Measurements from ENCODE around the gene GAS2. TPM values are rescaled to one million over a fixed set of nuclear protein-coding genes. Genes with fewer than 3 reads are reported as not detected.

The GAS2 gene
- polyA plus RNA-seq, 3 donors = 0.86 to 1.00 (median 0.89) TPM

DNA sequence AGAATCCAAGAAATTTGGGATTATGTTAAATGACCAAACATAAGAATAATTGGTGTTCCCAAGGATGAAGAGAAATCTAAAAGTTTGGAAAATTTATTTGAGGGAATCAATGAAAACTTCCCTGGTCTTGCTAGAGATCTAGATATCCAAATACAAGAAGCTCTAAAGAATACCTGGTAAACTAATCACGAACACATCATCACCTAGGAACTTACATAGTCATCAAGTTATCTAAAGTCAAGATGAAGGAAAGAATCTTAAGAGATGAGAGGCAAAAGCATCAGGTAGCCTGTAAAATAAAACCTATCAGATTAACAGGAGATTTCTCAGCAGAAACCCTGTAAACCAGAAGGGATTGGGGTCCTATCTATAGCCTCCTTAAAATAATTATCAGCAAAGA, 46.9 kb downstream of the GAS2 start:
- no CpG with 5 or more reads among the region's 1 CpG for WGBS (ENCODE audit: insufficient coverage)
- intact Hi-C loops (cut with micrococcal nuclease) = no loop called here
- H3K4me1 Mint-ChIP-seq = no peaks in the 10 kb centered on the region
- Histone ChIP-seq H3K9ac (ENCODE audit: insufficient read depth, low read length, poor library complexity, severe bottlenecking) (no peak overlapping the region), H3K36me3 (replicated peaks in 1 of 2; ENCODE audit: control insufficient read depth in 1 of 2, insufficient read depth in 2 of 2, low read length in 2 of 2) (no peaks in the 10 kb centered on the region), H3K27me3 (ENCODE audit: control insufficient read depth in 2 of 2, insufficient read depth in 2 of 2, low read length in 2 of 2) (no peaks in the 10 kb centered on the region), H3K9me3 (replicated peaks in 1 of 2; ENCODE audit: control insufficient read depth in 1 of 2, insufficient read depth in 1 of 2, low read length in 2 of 2) (peaks cover 0 to 3% of the 10 kb centered on the region in 2 donors), H4K20me1 (ENCODE audit: insufficient read depth, low read length) (no peaks in the 10 kb centered on the region), H3K79me2 (ENCODE audit: insufficient read depth, low read length) (no peaks in the 10 kb centered on the region), H3K4me2 (replicated peaks; ENCODE audit: extremely low read depth, low read length, poor library complexity, severe bottlenecking) (no peak overlapping the region), H2AFZ (ENCODE audit: insufficient read depth, low read depth, low read length, poor library complexity, severe bottlenecking) (no peak overlapping the region), H3K4me1 (ENCODE audit: control insufficient read depth in 1 of 2, insufficient read depth in 2 of 2, low read length in 2 of 2) (no peaks in the 10 kb centered on the region), H3K27ac (ENCODE audit: low read depth in 1 of 2, low read length in 2 of 2) (no peak overlapping the region), H3K4me3 (replicated peaks in 1 of 3; ENCODE audit: low read depth in 2 of 3, low read length in 3 of 3) (no peak overlapping the region)
- peaks cover 0 to 9% (median 2%) of the 10 kb centered on the region in 7 donors for H3K9me3 Mint-ChIP-seq
- no peaks in the 10 kb centered on the region for H3K36me3 Mint-ChIP-seq
- no peak overlapping the region for H3K4me3 Mint-ChIP-seq
- no peak for DNase-seq
- peaks cover 0 to 3% (median 0%) of the 10 kb centered on the region in 3 donors for H3K27me3 Mint-ChIP-seq (ENCODE audit: low read depth in 3 of 3)
- H3K27ac Mint-ChIP-seq = no peak overlapping the region
- TF ChIP-seq, protein P1, sequence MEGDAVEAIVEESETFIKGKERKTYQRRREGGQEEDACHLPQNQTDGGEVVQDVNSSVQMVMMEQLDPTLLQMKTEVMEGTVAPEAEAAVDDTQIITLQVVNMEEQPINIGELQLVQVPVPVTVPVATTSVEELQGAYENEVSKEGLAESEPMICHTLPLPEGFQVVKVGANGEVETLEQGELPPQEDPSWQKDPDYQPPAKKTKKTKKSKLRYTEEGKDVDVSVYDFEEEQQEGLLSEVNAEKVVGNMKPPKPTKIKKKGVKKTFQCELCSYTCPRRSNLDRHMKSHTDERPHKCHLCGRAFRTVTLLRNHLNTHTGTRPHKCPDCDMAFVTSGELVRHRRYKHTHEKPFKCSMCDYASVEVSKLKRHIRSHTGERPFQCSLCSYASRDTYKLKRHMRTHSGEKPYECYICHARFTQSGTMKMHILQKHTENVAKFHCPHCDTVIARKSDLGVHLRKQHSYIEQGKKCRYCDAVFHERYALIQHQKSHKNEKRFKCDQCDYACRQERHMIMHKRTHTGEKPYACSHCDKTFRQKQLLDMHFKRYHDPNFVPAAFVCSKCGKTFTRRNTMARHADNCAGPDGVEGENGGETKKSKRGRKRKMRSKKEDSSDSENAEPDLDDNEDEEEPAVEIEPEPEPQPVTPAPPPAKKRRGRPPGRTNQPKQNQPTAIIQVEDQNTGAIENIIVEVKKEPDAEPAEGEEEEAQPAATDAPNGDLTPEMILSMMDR (IDR thresholded peaks at IDR 0.05) = no peak

GRCh38 chr11:22715971-22716370, 49.6 kb downstream of the GAS2 start:
- Mint-ChIP-seq H3K36me3 (no peaks in the 10 kb centered on the region), H3K27me3 (ENCODE audit: low read depth in 3 of 3) (peaks cover 0 to 3% (median 0%) of the 10 kb centered on the region in 3 donors)

More at GRCh38 chr11:22715971-22716370, 49.6 kb downstream of the GAS2 start:
- Histone ChIP-seq H3K9me3 (replicated peaks in 1 of 2; ENCODE audit: control insufficient read depth in 1 of 2, insufficient read depth in 1 of 2, low read length in 2 of 2) (peaks cover 0 to 3% of the 10 kb centered on the region in 2 donors), H3K36me3 (replicated peaks in 1 of 2; ENCODE audit: control insufficient read depth in 1 of 2, insufficient read depth in 2 of 2, low read length in 2 of 2) (no peaks in the 10 kb centered on the region), H2AFZ (ENCODE audit: insufficient read depth, low read depth, low read length, poor library complexity, severe bottlenecking) (no peak overlapping the region), H3K79me2 (ENCODE audit: insufficient read depth, low read length) (no peaks in the 10 kb centered on the region), H3K4me1 (ENCODE audit: control insufficient read depth in 1 of 2, insufficient read depth in 2 of 2, low read length in 2 of 2) (no peaks in the 10 kb centered on the region), H3K27ac (ENCODE audit: low read depth in 1 of 2, low read length in 2 of 2) (no peak overlapping the region), H4K20me1 (ENCODE audit: insufficient read depth, low read length) (no peaks in the 10 kb centered on the region), H3K9ac (ENCODE audit: insufficient read depth, low read length, poor library complexity, severe bottlenecking) (no peak overlapping the region), H3K4me2 (replicated peaks; ENCODE audit: extremely low read depth, low read length, poor library complexity, severe bottlenecking) (no peak overlapping the region), H3K27me3 (ENCODE audit: control insufficient read depth in 2 of 2, insufficient read depth in 2 of 2, low read length in 2 of 2) (peaks cover 0 to 1% of the 10 kb centered on the region in 2 donors), H3K4me3 (replicated peaks in 1 of 3; ENCODE audit: low read depth in 2 of 3, low read length in 3 of 3) (no peak overlapping the region)
- Mint-ChIP-seq H3K4me1 (no peaks in the 10 kb centered on the region), H3K27ac (no peak overlapping the region), H3K4me3 (no peak overlapping the region), H3K9me3 (peaks cover 0 to 9% (median 2%) of the 10 kb centered on the region in 7 donors)
- WGBS (ENCODE audit: insufficient coverage) = no CpG with 5 or more reads among the region's 3 CpGs
- intact Hi-C loops (cut with micrococcal nuclease) = no loop called here
- TF ChIP-seq, protein P1 (IDR thresholded peaks at IDR 0.05) = no peak
- DNase-seq = no peak

All from CD14-positive monocyte (primary cell).